ENCODE measurements around the gene ZSWIM8.
"Not testable (repeated sequence)": the region's sequence is repeated elsewhere in the genome, so short reads cannot be mapped to it uniquely, and the experiment has no call there.

The ZSWIM8 gene

GRCh38 chr10:73815719-73816030 is 30.3 kb downstream of the ZSWIM8 start:
- DNase-seq: no peak

- DNase-seq: no peak
Measured at GRCh38 chr10:73816917-73817729, 31.7 kb downstream of the ZSWIM8 start.

GRCh38 chr10:73817826-73818225 is 32.4 kb downstream of the ZSWIM8 start:
- DNase-seq: no peak

GRCh38 chr10:73818402-73818801 is 33.0 kb downstream of the ZSWIM8 start:
- no peak for DNase-seq

- no peak for DNase-seq
Measured at GRCh38 chr10:73819081-73819480, 33.7 kb downstream of the ZSWIM8 start.

GRCh38 chr10:73819513-73820093 is 34.2 kb downstream of the ZSWIM8 start:
- no peak for DNase-seq

- no peak for DNase-seq
Measured at GRCh38 chr10:73823391-73823790, 38.0 kb downstream of the ZSWIM8 start.

- DNase-seq: no peak
Measured at GRCh38 chr10:73824146-73824725, 38.8 kb downstream of the ZSWIM8 start.

GRCh38 chr10:73827346-73828089 is 42.1 kb downstream of the ZSWIM8 start:
- DNase-seq: no peak

GRCh38 chr10:73828161-73828560 is 42.8 kb downstream of the ZSWIM8 start:
- DNase-seq: no peak

GRCh38 chr10:73829090-73829489 is 43.7 kb downstream of the ZSWIM8 start:
- not testable (repeated sequence) for DNase-seq

- no peak for DNase-seq
Measured at GRCh38 chr10:73836427-73836980, 51.1 kb downstream of the ZSWIM8 start.

GRCh38 chr10:73837072-73837471 is 51.7 kb downstream of the ZSWIM8 start:
- no peak for DNase-seq

GRCh38 chr10:73838008-73838567 is 52.7 kb downstream of the ZSWIM8 start:
- no peak for DNase-seq

- no peak for DNase-seq
Measured at GRCh38 chr10:73838827-73839226, 53.4 kb downstream of the ZSWIM8 start.

GRCh38 chr10:73839276-73839966 is 54.0 kb downstream of the ZSWIM8 start:
- DNase-seq: no peak

GRCh38 chr10:73840056-73840402 is 54.6 kb downstream of the ZSWIM8 start:
- no peak for DNase-seq

GRCh38 chr10:73840403-73841060 is 55.1 kb downstream of the ZSWIM8 start:
- DNase-seq: no peak

GRCh38 chr10:73841061-73841421 is 55.6 kb downstream of the ZSWIM8 start:
- DNase-seq: no peak

GRCh38 chr10:73841526-73842285 is 56.3 kb downstream of the ZSWIM8 start:
- no peak for DNase-seq

- DNase-seq: no peak
Measured at GRCh38 chr10:73842349-73842748, 56.9 kb downstream of the ZSWIM8 start.
